CD4-positive, CD25-positive, alpha-beta regulatory T cell (primary cell): ENCODE results near the gene SOX3. TPM values are rescaled to one million over a fixed set of nuclear protein-coding genes. Genes with fewer than 3 reads are reported as not detected.

Experiments used
- ATAC-seq, 2 donors: fragments of 150-1000 bp; cut with Tn5 transposase; one replicate each; pipeline ENCODE4 v1.10.0; 2021; ENCODE audit warnings: low read depth in 2 of 2, moderate number of reproducible peaks in 2 of 2, moderate library complexity in 1 of 2
- DNase-seq, 3 donors: peaks; one replicate each; pipeline versions ENCODE4 v3.0.0 to v3.0.0-alpha.2; 2012 to 2022; ENCODE audit warnings: mixed read lengths in 1 of 3
- H3K27ac ChIP-seq: one replicate; pipeline ENCODE4 v1.7.0; 2013; ENCODE audit warnings: mild to moderate bottlenecking, low read length; ENCODE audit not compliant: insufficient read depth, poor library complexity, severe bottlenecking
- H3K27me3 ChIP-seq: one replicate; pipeline ENCODE4 v1.7.0; 2013; ENCODE audit warnings: low read length; ENCODE audit not compliant: control insufficient read depth, insufficient read depth
- H3K36me3 ChIP-seq: one replicate; pipeline ENCODE4 v1.7.0; 2013; ENCODE audit warnings: mild to moderate bottlenecking, low read length, moderate library complexity; ENCODE audit not compliant: control insufficient read depth, insufficient read depth
- H3K4me1 ChIP-seq: 2 replicates; pipeline ENCODE4 v1.7.0; 2013; ENCODE audit warnings: mild to moderate bottlenecking, low read length; ENCODE audit not compliant: insufficient read depth, control insufficient read depth, poor library complexity, severe bottlenecking
- H3K4me3 ChIP-seq: one replicate; pipeline ENCODE4 v1.7.0; 2013; ENCODE audit warnings: low read depth, mild to moderate bottlenecking, low read length, moderate library complexity
- H3K9me3 ChIP-seq, 2 experiments: 1 replicate in 1 of 2; 2 replicates in 1 of 2; pipeline ENCODE4 v1.7.0; 2013; ENCODE audit warnings: low read length in 2 of 2, mild to moderate bottlenecking in 1 of 2, moderate library complexity in 1 of 2; ENCODE audit not compliant: control insufficient read depth in 2 of 2
- H3K27ac Mint-ChIP-seq, 3 donors: one replicate each; pipeline ENCODE4 v1.8.0; 2020 to 2022; ENCODE audit warnings: mild to moderate bottlenecking in 3 of 3, mixed read lengths in 3 of 3, moderate library complexity in 2 of 3
- H3K27me3 Mint-ChIP-seq: one replicate; pipeline ENCODE4 v1.8.0; 2022; ENCODE audit warnings: mild to moderate bottlenecking, mixed read lengths
- H3K36me3 Mint-ChIP-seq: one replicate; pipeline ENCODE4 v1.8.0; 2020; ENCODE audit warnings: mixed read lengths
- H3K4me1 Mint-ChIP-seq, 4 donors: one replicate each; pipeline ENCODE4 v1.8.0; 2020 to 2022; ENCODE audit warnings: mixed read lengths in 4 of 4, mild to moderate bottlenecking in 1 of 4
- H3K4me3 Mint-ChIP-seq, 4 donors: one replicate each; pipeline ENCODE4 v1.8.0; 2020 to 2022; ENCODE audit warnings: mild to moderate bottlenecking in 4 of 4, mixed read lengths in 4 of 4, moderate library complexity in 3 of 4
- H3K9me3 Mint-ChIP-seq, 7 donors: one replicate each; pipeline ENCODE4 v1.8.0; 2020 to 2022; ENCODE audit warnings: mixed read lengths in 7 of 7, mild to moderate bottlenecking in 3 of 7, moderate library complexity in 2 of 7
- polyA plus RNA-seq, 4 donors: library from polyadenylated mRNA; unstranded; fragments of 300-500 nt; fragmentation: Illumina TruSeq; gene quantifications; one replicate each; pipeline ENCODE4 v1.2.3, GENCODE V29; 2021
- total RNA-seq: library from RNA; stranded (reverse); gene quantifications from one replicate; pipeline ENCODE4 v1.2.3, GENCODE V29; 2022

The SOX3 gene
- total and polyA plus RNA-seq, 5 donors from 2014 or later, result not detected

DNA sequence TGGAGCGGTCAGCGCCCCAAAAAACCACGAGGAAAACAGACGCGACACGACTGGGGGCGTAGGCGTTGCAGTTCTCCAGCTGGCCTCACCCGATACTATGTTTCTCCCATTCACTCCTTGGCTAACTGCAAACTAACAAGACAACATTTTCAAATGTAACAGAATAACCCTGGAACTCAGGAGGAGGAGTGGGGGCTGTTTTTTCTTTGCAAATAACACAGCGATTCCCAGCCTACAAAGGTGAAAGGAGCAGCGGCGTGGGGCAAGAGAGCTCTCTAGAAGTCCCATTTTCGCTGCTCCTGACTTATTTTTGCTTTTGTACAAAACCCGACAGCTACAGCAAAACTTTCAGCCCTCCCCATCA is 1.6 kb downstream of the SOX3 start:
- Mint-ChIP-seq H3K4me1 (peaks cover 0 to 9% (median 1%) of the 10 kb centered on the region in 4 donors), H3K27me3 (peaks cover 22% of the 10 kb centered on the region), H3K27ac (no peak overlapping the region), H3K36me3 (no peaks in the 10 kb centered on the region), H3K9me3 (peaks cover 0 to 4% (median 0%) of the 10 kb centered on the region in 7 donors), H3K4me3 (peak overlapping the region in 2 of 4 donors; percentile 33 to 59)
- no peak for DNase-seq
- ATAC-seq, result no peak
- H3K27me3 ChIP-seq, result no peaks in the 10 kb centered on the region
- no peaks in the 10 kb centered on the region for H3K36me3 ChIP-seq
- no peaks in the 10 kb centered on the region for H3K4me1 ChIP-seq
- H3K27ac ChIP-seq, result no peak overlapping the region
- H3K4me3 ChIP-seq, result no peak overlapping the region
- H3K9me3 ChIP-seq, result no peaks in the 10 kb centered on the region

GRCh38 chrX:140502491-140503237 is 2.2 kb downstream of the SOX3 start:
- H3K4me3 ChIP-seq, result no peak overlapping the region
- no peaks in the 10 kb centered on the region for H3K27me3 ChIP-seq
- H3K9me3 Mint-ChIP-seq, result peaks cover 0 to 4% (median 0%) of the 10 kb centered on the region in 7 donors
- H3K4me1 ChIP-seq, result no peaks in the 10 kb centered on the region
- no peaks in the 10 kb centered on the region for H3K36me3 Mint-ChIP-seq
- H3K27ac Mint-ChIP-seq, result no peak overlapping the region
- H3K27me3 Mint-ChIP-seq, result peaks cover 22% of the 10 kb centered on the region
- ATAC-seq (no peak), DNase-seq (no peak)
- H3K9me3 ChIP-seq, result no peaks in the 10 kb centered on the region
- no peaks in the 10 kb centered on the region for H3K36me3 ChIP-seq
- peaks cover 0 to 9% (median 1%) of the 10 kb centered on the region in 4 donors for H3K4me1 Mint-ChIP-seq
- peak overlapping the region in 1 of 4 donors; percentile 68 for H3K4me3 Mint-ChIP-seq
- no peak overlapping the region for H3K27ac ChIP-seq

- H3K36me3 ChIP-seq, result no peaks in the 10 kb centered on the region
- no peaks in the 10 kb centered on the region for H3K4me1 ChIP-seq
- Mint-ChIP-seq H3K36me3 (no peaks in the 10 kb centered on the region), H3K27ac (no peak overlapping the region), H3K27me3 (peaks cover 22% of the 10 kb centered on the region), H3K4me3 (no peak overlapping the region), H3K4me1 (peaks cover 0 to 9% (median 1%) of the 10 kb centered on the region in 4 donors), H3K9me3 (peaks cover 0 to 4% (median 0%) of the 10 kb centered on the region in 7 donors)
- no peak for ATAC-seq
- no peak for DNase-seq
- H3K27me3 ChIP-seq, result no peaks in the 10 kb centered on the region
- H3K27ac ChIP-seq, result no peak overlapping the region
- no peak overlapping the region for H3K4me3 ChIP-seq
- no peaks in the 10 kb centered on the region for H3K9me3 ChIP-seq
Observed at GRCh38 chrX:140501940-140502468, 2.9 kb downstream of the SOX3 start.

DNA sequence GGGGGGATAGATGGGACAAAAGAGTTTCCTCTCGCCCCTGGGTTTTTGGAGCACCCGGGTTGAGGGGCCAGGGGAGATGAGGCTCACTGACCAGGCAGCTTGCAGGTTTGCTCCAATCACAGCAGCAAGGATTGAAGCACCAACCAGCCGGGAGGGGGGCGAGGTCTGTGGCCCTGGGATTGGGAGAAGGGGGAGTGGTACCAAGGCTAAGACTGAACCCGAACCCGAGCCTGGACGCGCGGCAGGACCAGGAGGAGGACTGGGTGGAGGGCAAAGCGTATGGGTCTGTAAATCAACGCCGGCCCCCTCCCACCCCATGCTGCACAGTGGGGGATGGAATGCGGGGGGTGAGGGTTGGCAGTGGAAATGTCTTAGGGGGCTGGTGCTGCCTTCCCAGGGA is 3.5 kb downstream of the SOX3 start:
- no peak overlapping the region for H3K27ac Mint-ChIP-seq
- peaks cover 0 to 7% (median 1%) of the 10 kb centered on the region in 4 donors for H3K4me1 Mint-ChIP-seq
- Histone ChIP-seq H3K4me3 (no peak overlapping the region), H3K4me1 (no peaks in the 10 kb centered on the region), H3K9me3 (no peaks in the 10 kb centered on the region), H3K27ac (no peak overlapping the region), H3K27me3 (no peaks in the 10 kb centered on the region), H3K36me3 (no peaks in the 10 kb centered on the region)
- ATAC-seq, result no peak
- peaks cover 0 to 4% (median 0%) of the 10 kb centered on the region in 7 donors for H3K9me3 Mint-ChIP-seq
- DNase-seq, result no peak
- no peaks in the 10 kb centered on the region for H3K36me3 Mint-ChIP-seq
- no peak overlapping the region for H3K4me3 Mint-ChIP-seq
- peaks cover 21% of the 10 kb centered on the region for H3K27me3 Mint-ChIP-seq

GRCh38 chrX:140500441-140500840 is 4.4 kb downstream of the SOX3 start:
- H3K27me3 ChIP-seq, result no peaks in the 10 kb centered on the region
- H3K4me3 Mint-ChIP-seq, result no peak overlapping the region
- no peak overlapping the region for H3K27ac ChIP-seq
- ATAC-seq, result no peak
- no peaks in the 10 kb centered on the region for H3K36me3 ChIP-seq
- no peaks in the 10 kb centered on the region for H3K36me3 Mint-ChIP-seq
- H3K27ac Mint-ChIP-seq, result no peak overlapping the region
- H3K27me3 Mint-ChIP-seq, result peaks cover 17% of the 10 kb centered on the region
- H3K9me3 ChIP-seq, result no peaks in the 10 kb centered on the region
- no peaks in the 10 kb centered on the region for H3K4me1 ChIP-seq
- peaks cover 0 to 4% (median 0%) of the 10 kb centered on the region in 7 donors for H3K9me3 Mint-ChIP-seq
- H3K4me1 Mint-ChIP-seq, result peaks cover 0 to 7% (median 1%) of the 10 kb centered on the region in 4 donors
- no peak overlapping the region for H3K4me3 ChIP-seq
- DNase-seq, result no peak

DNA sequence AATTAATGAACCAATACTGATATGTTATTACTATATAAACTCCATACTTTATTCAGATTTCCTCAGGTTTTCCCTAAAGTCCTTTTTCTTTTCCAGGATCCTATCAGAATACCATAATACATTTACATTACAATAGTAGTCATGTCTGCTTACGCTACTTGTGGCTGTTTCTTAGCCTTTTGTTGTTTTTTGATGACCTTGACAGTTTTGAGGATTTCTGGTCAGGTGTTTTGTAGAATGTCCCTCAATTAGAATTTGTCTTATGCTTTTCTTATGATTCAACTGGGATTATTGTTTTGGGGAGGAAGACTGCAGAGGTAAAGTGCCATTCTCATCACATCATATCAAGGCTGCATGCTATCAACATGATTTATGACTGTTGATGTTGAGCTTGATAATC is 9.1 kb downstream of the SOX3 start:
- Mint-ChIP-seq H3K27ac (no peak overlapping the region), H3K27me3 (peaks cover 7% of the 10 kb centered on the region), H3K36me3 (no peaks in the 10 kb centered on the region), H3K4me1 (no peaks in the 10 kb centered on the region), H3K4me3 (no peak overlapping the region), H3K9me3 (peaks cover 0 to 2% (median 0%) of the 10 kb centered on the region in 7 donors)
- Histone ChIP-seq H3K4me1 (no peaks in the 10 kb centered on the region), H3K27me3 (no peaks in the 10 kb centered on the region), H3K27ac (no peak overlapping the region), H3K36me3 (no peaks in the 10 kb centered on the region), H3K9me3 (no peaks in the 10 kb centered on the region), H3K4me3 (no peak overlapping the region)
- ATAC-seq (no peak), DNase-seq (no peak)

DNA sequence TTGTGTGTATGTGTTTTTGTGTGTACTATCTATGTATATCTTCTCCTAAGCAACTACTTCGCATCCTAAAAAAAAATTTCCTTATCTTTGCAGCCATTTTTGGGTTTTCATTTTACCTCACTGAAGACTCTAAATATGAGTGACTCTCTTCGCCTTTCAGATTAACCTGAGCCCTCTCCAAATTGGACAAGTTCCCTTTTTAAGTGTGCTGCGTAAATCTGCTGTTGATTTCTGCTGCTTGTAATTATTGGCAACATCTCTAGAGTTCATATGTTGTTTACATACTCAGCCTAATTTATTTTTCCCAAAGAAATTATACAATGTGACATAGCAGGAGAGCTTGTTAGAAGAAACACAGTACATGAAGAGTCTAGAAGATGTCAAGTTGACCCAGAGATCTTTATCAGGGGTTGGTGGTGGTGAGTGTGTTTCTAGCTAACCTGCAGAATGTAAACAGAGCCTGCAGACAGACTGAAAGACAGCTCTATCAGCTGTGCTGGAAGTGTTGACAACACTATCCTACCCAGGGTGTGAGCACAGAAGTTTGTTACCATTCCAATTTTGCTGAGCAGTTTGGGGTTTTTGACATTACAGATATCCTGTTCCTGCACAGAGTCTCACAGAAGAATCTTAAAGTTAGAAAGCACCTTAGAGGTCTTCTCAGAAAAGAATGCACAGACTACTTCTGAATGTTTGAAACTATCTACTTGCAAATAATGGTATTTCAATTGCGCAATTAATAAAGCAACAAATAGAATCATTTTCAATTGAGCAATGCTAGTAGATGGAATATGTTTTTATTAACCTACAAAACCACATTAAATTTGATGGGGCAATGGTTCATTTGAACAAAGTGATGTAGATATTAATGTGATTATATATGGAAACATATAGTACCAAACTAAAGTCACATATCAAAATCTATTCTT is 12.5 kb downstream of the SOX3 start:
- no peak overlapping the region for H3K27ac ChIP-seq
- no peaks in the 10 kb centered on the region for H3K36me3 Mint-ChIP-seq
- no peaks in the 10 kb centered on the region for H3K4me1 ChIP-seq
- no peak overlapping the region for H3K4me3 Mint-ChIP-seq
- no peak overlapping the region for H3K27ac Mint-ChIP-seq
- no peak overlapping the region for H3K4me3 ChIP-seq
- ATAC-seq, result no peak
- H3K9me3 Mint-ChIP-seq, result peaks cover 0 to 1% (median 0%) of the 10 kb centered on the region in 7 donors
- no peak for DNase-seq
- H3K27me3 Mint-ChIP-seq, result no peaks in the 10 kb centered on the region
- H3K36me3 ChIP-seq, result no peaks in the 10 kb centered on the region
- no peaks in the 10 kb centered on the region for H3K4me1 Mint-ChIP-seq
- H3K9me3 ChIP-seq, result no peaks in the 10 kb centered on the region
- H3K27me3 ChIP-seq, result no peaks in the 10 kb centered on the region
